ENCODE data around the gene COX4I1. TPM values are rescaled to one million over a fixed set of nuclear protein-coding genes. Genes with fewer than 3 reads are reported as not detected.

COX4I1 gene
- total RNA-seq, 1 experiment from 2014 or later: 839 TPM

DNA sequence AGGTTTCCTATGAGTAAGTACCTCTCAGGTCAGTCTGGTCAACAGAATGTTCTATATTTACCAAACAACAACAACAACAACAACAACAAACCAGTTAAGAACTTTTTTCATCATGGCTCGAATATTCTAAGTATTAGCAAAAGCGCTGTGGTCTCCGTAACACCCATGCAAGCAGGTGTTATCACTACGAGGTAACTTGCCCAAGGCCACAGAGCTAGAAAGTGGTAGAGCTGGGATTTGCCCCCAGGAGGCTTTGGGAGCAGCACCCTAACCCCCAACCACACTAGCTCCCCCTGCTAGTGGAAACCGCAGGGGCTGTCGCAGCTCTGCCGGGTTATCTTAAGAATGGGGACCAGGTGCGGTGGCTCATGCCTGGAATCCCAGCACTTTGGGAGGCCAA lies 24.7 kb upstream of the COX4I1 start:
- no peaks in the 10 kb centered on the region; the same call in 1 of the 2 replicates for H4K20me1 ChIP-seq (ENCODE audit: insufficient read depth)
- H3K36me3 ChIP-seq (ENCODE audit: control insufficient read depth in 1 of 2, insufficient read depth in 2 of 2, low read length in 2 of 2): peaks cover 12 to 20% of the 10 kb centered on the region in 2 experiments; a peak in 3 of 4 replicates
- no peak overlapping the region for H3K9ac ChIP-seq (ENCODE audit: low read length)
- no peaks in the 10 kb centered on the region for H3K79me2 ChIP-seq (ENCODE audit: insufficient read depth, low read length)
- ChIA-PET RAD21 (ENCODE audit: low non-redundant PET in 1 of 2, low total read pairs in 2 of 2, uncharacterized antibody in 2 of 2, unreplicated experiment in 2 of 2) (no interaction called here), CTCF (no interaction called here), POLR2A (no interaction called here)
- ATAC-seq: no peak
- no TSS peak for BruUV-seq (replicated peaks)
- H2AFZ ChIP-seq (ENCODE audit: low read depth, low read length, poor library complexity, severe bottlenecking): no peak overlapping the region
- no peak overlapping the region for H3K27ac ChIP-seq (ENCODE audit: low read depth, low read length)
- H3K4me2 ChIP-seq (ENCODE audit: low read length): no peak overlapping the region
- DNase-seq (ENCODE audit: low read depth, low spot score): no peak
- H3K27me3 ChIP-seq (ENCODE audit: insufficient read depth, low read length): no peaks in the 10 kb centered on the region
- no peak overlapping the region for H3K4me3 ChIP-seq (replicated peaks in 1 of 2; ENCODE audit: low read depth in 1 of 2, low read length in 2 of 2)
- intact Hi-C loops (cut with micrococcal nuclease): no loop called here
- no peaks in the 10 kb centered on the region for H3K9me2 ChIP-seq (ENCODE audit: insufficient read depth)
- TF ChIP-seq YY1 (IDR thresholded peaks at IDR 0.05; ENCODE audit: extremely low read depth, insufficient replicate concordance, low read depth, low read length): no peak
- no peak for TF ChIP-seq JUND (IDR thresholded peaks at IDR 0.05)
- TF ChIP-seq, protein P1, sequence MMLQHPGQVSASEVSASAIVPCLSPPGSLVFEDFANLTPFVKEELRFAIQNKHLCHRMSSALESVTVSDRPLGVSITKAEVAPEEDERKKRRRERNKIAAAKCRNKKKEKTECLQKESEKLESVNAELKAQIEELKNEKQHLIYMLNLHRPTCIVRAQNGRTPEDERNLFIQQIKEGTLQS (IDR thresholded peaks at IDR 0.05): no peak
- no peak for TF ChIP-seq SRF (IDR thresholded peaks at IDR 0.05; ENCODE audit: low read depth)
- TF ChIP-seq EZH2 (IDR thresholded peaks at IDR 0.05): no peak
- TF ChIP-seq, protein P2, sequence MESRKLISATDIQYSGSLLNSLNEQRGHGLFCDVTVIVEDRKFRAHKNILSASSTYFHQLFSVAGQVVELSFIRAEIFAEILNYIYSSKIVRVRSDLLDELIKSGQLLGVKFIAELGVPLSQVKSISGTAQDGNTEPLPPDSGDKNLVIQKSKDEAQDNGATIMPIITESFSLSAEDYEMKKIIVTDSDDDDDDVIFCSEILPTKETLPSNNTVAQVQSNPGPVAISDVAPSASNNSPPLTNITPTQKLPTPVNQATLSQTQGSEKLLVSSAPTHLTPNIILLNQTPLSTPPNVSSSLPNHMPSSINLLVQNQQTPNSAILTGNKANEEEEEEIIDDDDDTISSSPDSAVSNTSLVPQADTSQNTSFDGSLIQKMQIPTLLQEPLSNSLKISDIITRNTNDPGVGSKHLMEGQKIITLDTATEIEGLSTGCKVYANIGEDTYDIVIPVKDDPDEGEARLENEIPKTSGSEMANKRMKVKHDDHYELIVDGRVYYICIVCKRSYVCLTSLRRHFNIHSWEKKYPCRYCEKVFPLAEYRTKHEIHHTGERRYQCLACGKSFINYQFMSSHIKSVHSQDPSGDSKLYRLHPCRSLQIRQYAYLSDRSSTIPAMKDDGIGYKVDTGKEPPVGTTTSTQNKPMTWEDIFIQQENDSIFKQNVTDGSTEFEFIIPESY (IDR thresholded peaks at IDR 0.05; ENCODE audit: extremely low read depth, insufficient replicate concordance, low read length): no peak
- no peak for TF ChIP-seq ZFX (IDR thresholded peaks at IDR 0.05)
- TF ChIP-seq FOSL1 (IDR thresholded peaks at IDR 0.05; ENCODE audit: low read depth): no peak
- TF ChIP-seq ELF1 (IDR thresholded peaks at IDR 0.05; ENCODE audit: borderline replicate concordance, low read depth): no peak
- TF ChIP-seq SIN3A (IDR thresholded peaks at IDR 0.05; ENCODE audit: low read depth): no peak
- H3K9me3 ChIP-seq (ENCODE audit: control insufficient read depth in 1 of 2, insufficient read depth in 1 of 2, low read depth in 1 of 2, low read length in 2 of 2): no peaks in the 10 kb centered on the region
- H3K4me1 ChIP-seq (ENCODE audit: control insufficient read depth in 1 of 2, insufficient read depth in 2 of 2, low read length in 2 of 2): no peaks in the 10 kb centered on the region

Data from HCT116 (cell line).